Ishikawa (cell line): ENCODE data around the gene PRMT7.

Experiments used
- CEBPB ChIP-seq: IDR thresholded peaks from 2 replicates; pipeline ENCODE4 v1.6.1; 2012
- CREB1 ChIP-seq: IDR thresholded peaks from 2 replicates; pipeline ENCODE4 v1.6.1; 2012; ENCODE audit warnings: low read depth
- EGR1 ChIP-seq: IDR thresholded peaks from 2 replicates; pipeline ENCODE4 v1.6.1; 2012
- EP300 ChIP-seq: IDR thresholded peaks from 2 replicates; pipeline ENCODE4 v1.6.1; 2012; ENCODE audit warnings: borderline replicate concordance
- MAX ChIP-seq: IDR thresholded peaks from 2 replicates; pipeline ENCODE4 v1.6.1; 2012
- REST ChIP-seq: IDR thresholded peaks from 2 replicates; pipeline ENCODE4 v1.6.1; 2012; ENCODE audit warnings: low read depth, mild to moderate bottlenecking
- TAF1 ChIP-seq: IDR thresholded peaks from 2 replicates; pipeline ENCODE4 v1.6.1; 2012; ENCODE audit warnings: low read depth, mild to moderate bottlenecking
- YY1 ChIP-seq: IDR thresholded peaks from 2 replicates; pipeline ENCODE4 v1.6.1; 2012; ENCODE audit warnings: low read depth

DNA sequence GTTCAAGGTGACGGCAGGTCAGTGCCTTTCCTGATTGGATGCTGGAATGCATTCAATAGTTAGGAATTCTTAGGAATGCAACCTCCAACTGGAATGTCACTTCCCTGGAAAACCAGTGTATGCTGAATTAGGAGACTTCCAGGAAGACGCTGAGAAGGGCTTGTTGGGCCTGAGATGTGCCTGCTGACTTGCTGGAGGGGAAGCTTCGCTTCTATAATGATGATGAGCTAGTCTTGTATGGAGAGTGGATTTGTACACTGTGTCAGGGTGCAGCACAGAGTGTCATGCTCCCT is 91.9 kb downstream of the PRMT7 start:
- no peak for TF ChIP-seq TAF1
- TF ChIP-seq EP300, result no peak
- no peak for TF ChIP-seq REST
- no peak for TF ChIP-seq YY1
- no peak for TF ChIP-seq EGR1
- no peak for TF ChIP-seq MAX
- TF ChIP-seq CEBPB, result no peak
- TF ChIP-seq CREB1, result no peak
